K562 (cell line): ENCODE results near the gene MRPL58. TPM values are rescaled to one million over a fixed set of nuclear protein-coding genes. Genes with fewer than 3 reads are reported as not detected.

Experiments
- ATAC-seq: fragments of 200-7000 bp; cut with Tn5 transposase; 3 replicates; pipeline ENCODE4 v1.9.1; 2020; ENCODE audit warnings: moderate library complexity
- BruUV-seq: library from RNA; stranded (reverse); fragments of 400-500 nt; replicated peaks from 2 replicates; lab custom pipeline; 2021; lab: Mats Ljungman, UMichigan
- CTCF ChIA-PET: fragments of 300-600 bp; formaldehyde crosslinking; extraction: SDS; loops from one replicate; lab custom pipeline; 2021; ENCODE audit warnings: low intra/inter-chr PET ratio; lab: Yijun Ruan, JAX
- POLR2A ChIA-PET: fragments of 300-600, 350-650 bp; sonication (Branson Sonifier 250); formaldehyde crosslinking; extraction: SDS; loops from one replicate; lab custom pipeline; 2021; ENCODE audit warnings: antibody characterized with exemption, inconsistent platforms; lab: Yijun Ruan, JAX
- DNase-seq, 4 experiments: peaks; one replicate each; pipeline versions ENCODE4 v3.0.0 to v3.0.0-alpha.2; 2011 to 2018; ENCODE audit warnings: low spot score in 3 of 4, mixed read lengths in 3 of 4; ENCODE audit errors: extremely low read depth in 1 of 4
- FAIRE-seq: peaks from 2 replicates; lab custom pipeline; 2011; peaks lifted over from hg19 to GRCh38; lab: Jason Lieb, UNC
- H2AFZ ChIP-seq: 2 replicates; pipeline ENCODE4 v1.6.0; 2011; ENCODE audit warnings: low read depth, low read length, control low read depth, inconsistent platforms
- H3K27ac ChIP-seq: fragments of 200-600 bp; 3 replicates; pipeline ENCODE4 v1.8.0; 2011; ENCODE audit warnings: low read depth, mild to moderate bottlenecking, control low read depth, inconsistent platforms, low read length, moderate library complexity, mixed read lengths; ENCODE audit errors: extremely low read depth
- H3K27me3 ChIP-seq, 2 experiments: fragments of 300-600 bp in 1 of 2; 2 replicates in 1 of 2; 3 replicates in 1 of 2; pipeline versions ENCODE4 v1.6.0 to v1.8.0; 2011; ENCODE audit warnings: inconsistent platforms in 2 of 2, low read length in 2 of 2, mild to moderate bottlenecking in 1 of 2, mixed read lengths in 1 of 2, moderate library complexity in 1 of 2; ENCODE audit not compliant: control insufficient read depth in 2 of 2, insufficient read depth in 2 of 2
- H3K36me3 ChIP-seq: fragments of 300-600 bp; 3 replicates; pipeline ENCODE4 v1.8.0; 2011; ENCODE audit warnings: mild to moderate bottlenecking, low read length, inconsistent platforms; ENCODE audit not compliant: control insufficient read depth, insufficient read depth
- H3K4me1 ChIP-seq, 2 experiments: fragments of 200-600 bp in 1 of 2; replicated peaks in 1 of 2; 2 replicates in 1 of 2; 3 replicates in 1 of 2; pipeline versions ENCODE4 v1.5.1 to v1.8.0; 2011; ENCODE audit warnings: inconsistent platforms in 2 of 2, low read length in 2 of 2, mild to moderate bottlenecking in 1 of 2, mixed read lengths in 1 of 2, moderate library complexity in 1 of 2; ENCODE audit not compliant: control insufficient read depth in 2 of 2, insufficient read depth in 2 of 2
- H3K4me2 ChIP-seq: 2 replicates; pipeline ENCODE4 v1.6.1; 2011; ENCODE audit warnings: low read length, control low read depth, inconsistent platforms, mixed read lengths; ENCODE audit not compliant: insufficient read depth
- H3K4me3 ChIP-seq: fragments of 200-600 bp; sonication (generic), shearing (Covaris generic); 2 replicates; pipeline ENCODE4 v1.5.1; 2016; ENCODE audit warnings: control low read depth, inconsistent platforms
- H3K79me2 ChIP-seq: fragments of 200-600 bp; 3 replicates; pipeline ENCODE4 v1.8.0; 2011; ENCODE audit warnings: low read length, inconsistent platforms; ENCODE audit not compliant: control insufficient read depth, insufficient read depth
- H3K9ac ChIP-seq, 2 experiments: 2 replicates each; pipeline versions ENCODE4 v1.6.0 to v1.6.1; 2011; ENCODE audit warnings: low read depth in 2 of 2, low read length in 2 of 2, control low read depth in 1 of 2, inconsistent platforms in 1 of 2, mild to moderate bottlenecking in 1 of 2, mixed read lengths in 1 of 2; ENCODE audit not compliant: insufficient read depth in 1 of 2
- H3K9me1 ChIP-seq: one replicate; pipeline ENCODE4 v1.6.0; 2011; ENCODE audit warnings: inconsistent platforms, mild to moderate bottlenecking, low read length, moderate library complexity; ENCODE audit not compliant: control insufficient read depth, insufficient read depth
- H3K9me3 ChIP-seq: replicated peaks from 2 replicates; pipeline ENCODE4 v1.5.1; 2011; ENCODE audit warnings: low read depth, low read length, inconsistent platforms; ENCODE audit not compliant: control insufficient read depth, insufficient read depth
- H4K20me1 ChIP-seq: replicated peaks from 2 replicates; pipeline ENCODE4 v1.6.1; 2011; ENCODE audit warnings: low read length, inconsistent platforms, mixed read lengths; ENCODE audit not compliant: control insufficient read depth, insufficient read depth
- CREM ChIP-seq: IDR thresholded peaks from 2 replicates; pipeline ENCODE4 v1.6.1; 2014; ENCODE audit warnings: antibody characterized with exemption, low read depth
- EGR1 ChIP-seq: fragments of 450-650 bp; conservative IDR thresholded peaks from 2 replicates; pipeline ENCODE4 v1.6.1; 2017; ENCODE audit warnings: mild to moderate bottlenecking
- ELF1 ChIP-seq: fragments of 200-800 bp; sonication (Bioruptor generic); IDR thresholded peaks from 2 replicates; pipeline ENCODE4 v1.6.1; 2016; ENCODE audit warnings: missing genetic modification characterization, missing compliant biosample characterization
- KDM2B ChIP-seq: fragments of 250-450 bp; sonication (Bioruptor Pico); IDR thresholded peaks from 2 replicates; pipeline ENCODE4 v1.8.0; 2021; ENCODE audit warnings: mild to moderate bottlenecking, moderate library complexity
- KLF1 ChIP-seq: fragments of 450-650 bp; IDR thresholded peaks from 2 replicates; pipeline ENCODE4 v1.6.1; 2016; ENCODE audit warnings: missing genetic modification characterization, missing compliant biosample characterization
- PHF8 ChIP-seq: fragments of 200-600 bp; sonication (generic); IDR thresholded peaks from 2 replicates; pipeline ENCODE4 v1.6.1; 2012; ENCODE audit warnings: mixed run types, mild to moderate bottlenecking, inconsistent platforms, low read length, moderate library complexity, borderline replicate concordance
- POLR2G ChIP-seq: fragments of 200-400 bp; formaldehyde crosslinking; IDR thresholded peaks from 2 replicates; pipeline ENCODE4 v1.6.1; 2017; ENCODE audit warnings: low read depth, mild to moderate bottlenecking, antibody characterized with exemption, low read length, moderate library complexity
- RBM34 ChIP-seq: fragments of 200-400 bp; formaldehyde crosslinking; IDR thresholded peaks from 2 replicates; pipeline ENCODE4 v1.6.1; 2018; ENCODE audit warnings: low read length, borderline replicate concordance; ENCODE audit not compliant: insufficient read depth
- SP1 ChIP-seq: sonication (generic); formaldehyde crosslinking; IDR thresholded peaks from 2 replicates; pipeline ENCODE4 v1.8.1; 2022; ENCODE audit warnings: mild to moderate bottlenecking, missing genetic modification reagents
- ZBTB1 ChIP-seq: sonication (generic); formaldehyde crosslinking; IDR thresholded peaks from 2 replicates; pipeline ENCODE4 v1.8.1; 2023; ENCODE audit warnings: missing genetic modification reagents, low read depth, mild to moderate bottlenecking, borderline replicate concordance
- ZNF140 ChIP-seq: fragments of 250-450 bp; sonication (Bioruptor Pico); IDR thresholded peaks from 2 replicates; pipeline ENCODE4 v1.8.0; 2021; ENCODE audit warnings: moderate library complexity, mild to moderate bottlenecking, inconsistent platforms
- ZNF217 ChIP-seq: sonication (generic); formaldehyde crosslinking; IDR thresholded peaks from 2 replicates; pipeline ENCODE4 v1.8.0; 2022; ENCODE audit warnings: mild to moderate bottlenecking, missing genetic modification reagents
- ZNF3 ChIP-seq: fragments of 250-450 bp; sonication (Bioruptor Pico); IDR thresholded peaks from 2 replicates; pipeline ENCODE4 v1.5.0; 2021; ENCODE audit warnings: mild to moderate bottlenecking, moderate library complexity
- ZNF778 ChIP-seq: fragments of 450-650 bp; formaldehyde crosslinking; IDR thresholded peaks from 2 replicates; pipeline ENCODE4 v1.4.0; 2020; ENCODE audit warnings: mild to moderate bottlenecking, moderate library complexity
- WGBS: fragments of 100-300 bp; shearing (Covaris generic); methylation state at CpG from one replicate; pipeline ENCODE4 v1.1.6; 2016; ENCODE audit warnings: low coverage, mixed read lengths; ENCODE audit not compliant: insufficient coverage; ENCODE audit errors: missing lambda C conversion rate; 5-methylcytosine and 5-hydroxymethylcytosine counted together
- in situ Hi-C: fragments of 300-500 bp; cut with MboI; formaldehyde crosslinking; loops from 4 replicates; pipeline ENCODE4 v1.15.0; 2018; ENCODE audit warnings: inconsistent platforms, mixed read lengths
- intact Hi-C: fragments of 100-400 bp; cut with micrococcal nuclease; formaldehyde crosslinking; loops from 2 replicates; pipeline ENCODE4 v1.14.2; 2022
- polyA plus RNA-seq, 8 experiments: library from polyadenylated mRNA; depleted of rRNA in 4 of 8; stranded (reverse) in 5 of 8; unstranded in 3 of 8; fragments of >200 nt; fragmentation: Nextera tagmentation in 2 of 8; fragmentation: Illumina TruSeq in 1 of 8; extraction: Ambion mirVana in 2 of 8; extraction: Trizol in 1 of 8; gene quantifications; 2 replicates each; pipeline versions ENCODE4 v1.2.1 to v1.2.3, GENCODE V29; 2011 to 2014; ENCODE audit warnings: inconsistent platforms in 1 of 8, missing spikeins in 1 of 8
- total RNA-seq, 7 experiments: library from RNA; depleted of rRNA in 6 of 7; stranded (reverse); fragments of >200 nt in 6 of 7; fragmentation: Illumina TruSeq in 2 of 7; extraction: Trizol in 2 of 7; gene quantifications; 2 replicates each; pipeline versions ENCODE4 v1.2.1 to v1.2.3, GENCODE V29; 2011 to 2021; ENCODE audit warnings: low replicate concordance in 1 of 7
- TF ChIP-seq, protein P1 (sequence below), 2 experiments: fragments of 450-650 bp in 1 of 2; sonication (generic) in 1 of 2; formaldehyde crosslinking in 1 of 2; IDR thresholded peaks in 1 of 2; conservative IDR thresholded peaks in 1 of 2; 2 replicates each; pipeline versions ENCODE4 v1.6.1 to v1.8.1; 2016 to 2023; ENCODE audit warnings: mild to moderate bottlenecking in 2 of 2, moderate library complexity in 2 of 2, inconsistent platforms in 1 of 2, missing genetic modification reagents in 1 of 2
- TF ChIP-seq, protein P2 (sequence below): sonication (generic); formaldehyde crosslinking; IDR thresholded peaks from 2 replicates; pipeline ENCODE4 v1.8.0; 2022; ENCODE audit warnings: missing genetic modification reagents, mild to moderate bottlenecking, moderate library complexity, borderline replicate concordance
- TF ChIP-seq, protein P3 (sequence below): fragments of 200-800 bp; sonication (Bioruptor generic); IDR thresholded peaks from 2 replicates; pipeline ENCODE4 v1.6.1; 2017; ENCODE audit warnings: missing genetic modification characterization, missing compliant biosample characterization

MRPL58 gene
- total and polyA plus RNA-seq, 9 of the 15 experiments (the other 6 are each of a cell fraction or from before 2014, with no cell fraction given): 30.8 to 107 (median 72.4) TPM

DNA sequence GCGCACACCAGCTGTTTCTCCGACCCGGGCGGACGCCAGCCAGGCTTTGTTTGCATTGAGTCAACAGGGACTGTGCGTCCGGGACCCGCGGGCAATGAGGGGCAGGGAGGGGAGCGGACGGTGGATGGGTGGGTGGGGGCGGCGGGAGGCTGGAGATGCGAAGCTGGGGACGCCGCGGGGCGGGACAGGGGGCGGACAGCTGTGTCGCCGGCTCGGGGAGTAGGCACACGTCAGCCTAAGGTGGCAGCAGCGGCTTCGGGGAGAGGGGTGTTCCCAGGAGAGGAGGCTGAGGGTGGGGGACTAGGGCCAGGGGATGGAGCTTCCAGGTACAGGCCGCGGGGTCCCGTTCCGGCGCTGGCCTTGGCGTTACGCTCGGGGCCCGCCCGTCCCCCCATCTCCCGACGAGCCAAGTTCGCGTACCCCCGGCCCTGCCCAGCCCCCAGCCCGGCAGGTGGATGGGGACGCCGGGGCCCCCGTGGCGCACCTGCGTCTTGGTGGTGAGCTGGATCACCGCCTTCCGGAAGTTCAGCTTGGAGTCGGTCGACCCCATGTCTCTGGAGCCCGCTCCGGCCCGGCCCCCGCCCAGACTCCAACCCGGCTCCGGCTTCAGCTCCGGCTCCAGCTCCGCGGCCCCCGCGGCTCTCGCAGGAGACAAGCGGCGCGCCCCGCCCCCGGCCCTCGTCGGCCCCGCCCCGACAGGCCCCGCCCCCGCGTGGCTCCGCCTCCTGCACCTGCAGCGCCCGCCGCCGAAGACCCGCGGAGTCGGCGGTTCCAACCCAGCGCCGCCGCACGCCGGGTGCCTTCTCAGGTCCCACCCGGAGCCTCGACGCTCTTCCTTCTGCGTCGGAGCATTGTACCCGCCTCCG, 40.1 kb upstream of the MRPL58 start, which contains the start of gene HID1:
Gene HID1, minus strand, starts transcription at position 653 of the 866 bp plus-strand sequence. Its CDS starts 103 bp downstream, at position 550.
- in situ Hi-C loops (no loop called here), intact Hi-C loops (no loop called here)
- Histone ChIP-seq H3K4me1 (peaks cover 3 to 19% of the 10 kb centered on the region in 2 experiments; a peak in 3 of 5 replicates), H3K27me3 (0 out of 5 replicates have a peak, but pooled peaks cover 0 to 4% of the 10 kb centered on the region in 2 experiments), H3K9ac (peak within 1 kb of the TSS in 1 of 2 experiments; percentile 89; a peak in 2 of 4 replicates), H3K9me3 (no peaks in the 10 kb centered on the region), H3K4me3 (peak within 1 kb of the TSS; percentile 46), H3K79me2 (no peaks in the 10 kb centered on the region), H3K36me3 (no peaks in the 10 kb centered on the region), H3K4me2 (peak within 1 kb of the TSS; percentile 77), H3K27ac (no peak within 1 kb of the TSS), H3K9me1 (no peaks in the 10 kb centered on the region), H4K20me1 (0 out of 2 replicates have a peak, but pooled peaks cover 4% of the 10 kb centered on the region), H2AFZ (peak within 1 kb of the TSS; percentile 88)
- ChIA-PET CTCF (no interaction called here), POLR2A (interaction anchor here (0.6 to 1.6 kb wide), 7 partner anchors 9 to 103 kb away, joined by 3 to 6 read pairs (median 4); partner anchors contain the start of genes FDXR and MRPL58)
- DNase-seq: peak; percentile 80 to 95 (median 90)
- ATAC-seq: peak; percentile 96
- no TSS peak for BruUV-seq
- 9% methylated on average over 23 of the region's 95 CpGs for WGBS
- FAIRE-seq: no peak
- TF ChIP-seq ZNF3 (CRISPR knock-in tag) (no peak), RBM34 (no peak), ELF1 (no peak), ZNF778 (CRISPR knock-in tag) (no peak), KDM2B (CRISPR knock-in tag) (0 out of 2 replicates have a peak, but pooled peaks have one; percentile 47), EGR1 (peak; percentile 39; the same call in 1 of the 2 replicates), ZNF140 (CRISPR knock-in tag) (no peak), ZBTB1 (0 out of 2 replicates have a peak, but pooled peaks have one; percentile 28), KLF1 (tag) (no peak), CREM (0 out of 2 replicates have a peak, but pooled peaks have one; percentile 1), ZNF217 (no peak), PHF8 (peak; percentile 22; the same call in 1 of the 2 replicates), SP1 (CRISPR knock-in tag) (peak; percentile 25; the same call in 1 of the 2 replicates), POLR2G (peak; percentile 59)
- TF ChIP-seq, protein P1, sequence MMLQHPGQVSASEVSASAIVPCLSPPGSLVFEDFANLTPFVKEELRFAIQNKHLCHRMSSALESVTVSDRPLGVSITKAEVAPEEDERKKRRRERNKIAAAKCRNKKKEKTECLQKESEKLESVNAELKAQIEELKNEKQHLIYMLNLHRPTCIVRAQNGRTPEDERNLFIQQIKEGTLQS (IDR thresholded peaks at IDR 0.05): no peak
- TF ChIP-seq, protein P1 (CRISPR knock-in tag; conservative IDR thresholded peaks at IDR 0.05): no peak
- TF ChIP-seq, protein P2, sequence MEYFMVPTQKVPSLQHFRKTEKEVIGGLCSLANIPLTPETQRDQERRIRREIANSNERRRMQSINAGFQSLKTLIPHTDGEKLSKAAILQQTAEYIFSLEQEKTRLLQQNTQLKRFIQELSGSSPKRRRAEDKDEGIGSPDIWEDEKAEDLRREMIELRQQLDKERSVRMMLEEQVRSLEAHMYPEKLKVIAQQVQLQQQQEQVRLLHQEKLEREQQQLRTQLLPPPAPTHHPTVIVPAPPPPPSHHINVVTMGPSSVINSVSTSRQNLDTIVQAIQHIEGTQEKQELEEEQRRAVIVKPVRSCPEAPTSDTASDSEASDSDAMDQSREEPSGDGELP (CRISPR knock-in tag): peak; percentile 38; the same call in 1 of the 2 replicates
- TF ChIP-seq, protein P3, sequence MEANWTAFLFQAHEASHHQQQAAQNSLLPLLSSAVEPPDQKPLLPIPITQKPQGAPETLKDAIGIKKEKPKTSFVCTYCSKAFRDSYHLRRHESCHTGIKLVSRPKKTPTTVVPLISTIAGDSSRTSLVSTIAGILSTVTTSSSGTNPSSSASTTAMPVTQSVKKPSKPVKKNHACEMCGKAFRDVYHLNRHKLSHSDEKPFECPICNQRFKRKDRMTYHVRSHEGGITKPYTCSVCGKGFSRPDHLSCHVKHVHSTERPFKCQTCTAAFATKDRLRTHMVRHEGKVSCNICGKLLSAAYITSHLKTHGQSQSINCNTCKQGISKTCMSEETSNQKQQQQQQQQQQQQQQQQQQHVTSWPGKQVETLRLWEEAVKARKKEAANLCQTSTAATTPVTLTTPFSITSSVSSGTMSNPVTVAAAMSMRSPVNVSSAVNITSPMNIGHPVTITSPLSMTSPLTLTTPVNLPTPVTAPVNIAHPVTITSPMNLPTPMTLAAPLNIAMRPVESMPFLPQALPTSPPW (CRISPR knock-in tag): peak; percentile 56; the same call in 1 of the 2 replicates
